Activated CD8-positive, alpha-beta memory T cell treated with anti-CD3 and anti-CD28 coated beads for 1 hour (primary cell): Measurements from ENCODE around the gene SERINC1.
"Not testable (repeated sequence)": the region's sequence is repeated elsewhere in the genome, so short reads cannot be mapped to it uniquely, and the experiment has no call there.

Experiments
- DNase-seq, 2 donors: peaks; one replicate each; pipeline ENCODE4 v3.0.0-alpha.2; 2020; ENCODE audit warnings: low read depth in 1 of 2; ENCODE audit errors: extremely low read depth in 1 of 2

The SERINC1 gene

DNA sequence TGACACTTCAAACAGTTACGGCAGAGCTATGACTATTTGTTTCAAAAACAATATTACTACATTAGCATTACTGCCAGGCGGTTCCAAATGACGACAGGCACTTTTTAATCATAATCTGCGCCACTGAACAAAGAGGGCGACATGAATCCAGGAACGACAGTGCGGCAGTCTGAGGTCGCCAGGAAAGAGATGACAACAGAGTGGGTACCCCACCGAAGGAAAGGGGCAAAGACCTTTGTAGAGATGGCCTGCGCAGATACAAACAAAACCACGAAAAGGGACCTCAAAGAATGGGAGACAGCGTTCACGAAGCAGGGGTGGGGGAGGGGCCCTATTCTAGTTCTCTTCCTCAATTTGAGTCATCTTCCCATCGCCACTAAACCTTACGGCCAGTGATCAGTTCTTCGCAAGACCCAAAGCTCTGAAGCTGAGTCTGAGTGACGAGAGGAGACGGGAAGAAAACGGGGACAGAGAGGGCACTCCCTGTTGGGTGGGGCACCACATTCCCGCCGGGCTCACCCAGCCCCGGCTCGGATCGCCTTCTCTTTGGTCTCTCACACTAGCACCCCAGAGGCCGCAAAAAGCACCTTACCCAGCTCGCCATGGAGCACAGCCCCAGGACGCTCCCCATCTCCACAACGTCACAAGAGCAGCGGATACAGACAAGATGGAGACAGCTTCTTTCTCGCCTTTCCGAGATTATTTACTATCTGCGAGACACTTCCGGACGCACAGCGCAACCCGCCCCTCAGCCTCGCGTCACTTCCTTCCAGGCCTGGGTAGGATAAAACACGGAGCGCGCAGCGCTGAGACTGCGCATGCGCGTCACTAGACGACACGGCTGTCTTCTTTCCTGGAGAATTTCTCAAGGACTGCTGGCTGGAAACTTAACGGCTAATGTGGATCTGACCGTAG, at the start of gene SERINC1:
Gene SERINC1, minus strand, starts transcription at position 701 of the 915 bp plus-strand sequence. Its CDS starts 70 bp downstream, at position 631.
- DNase-seq: peak; percentile 86 to 87

- DNase-seq: no peak
Measured at GRCh38 chr6:122511193-122511924, 39.8 kb upstream of the SERINC1 start.

- not testable (repeated sequence) for DNase-seq
Measured at GRCh38 chr6:122505170-122505569, 33.6 kb upstream of the SERINC1 start.

GRCh38 chr6:122501475-122501874, 29.9 kb upstream of the SERINC1 start:
- no peak for DNase-seq

GRCh38 chr6:122495612-122496011, 24.0 kb upstream of the SERINC1 start:
- no peak for DNase-seq

- DNase-seq: no peak
Measured at GRCh38 chr6:122494665-122495272, 23.2 kb upstream of the SERINC1 start.

GRCh38 chr6:122491919-122492555, 20.4 kb upstream of the SERINC1 start:
- peak; percentile 28 to 35 for DNase-seq

GRCh38 chr6:122490607-122491006, 19.0 kb upstream of the SERINC1 start:
- no peak for DNase-seq

- DNase-seq: no peak
Measured at GRCh38 chr6:122484760-122485159, 13.2 kb upstream of the SERINC1 start.

- DNase-seq: no peak
Measured at GRCh38 chr6:122482750-122483080, 11.1 kb upstream of the SERINC1 start.

DNA sequence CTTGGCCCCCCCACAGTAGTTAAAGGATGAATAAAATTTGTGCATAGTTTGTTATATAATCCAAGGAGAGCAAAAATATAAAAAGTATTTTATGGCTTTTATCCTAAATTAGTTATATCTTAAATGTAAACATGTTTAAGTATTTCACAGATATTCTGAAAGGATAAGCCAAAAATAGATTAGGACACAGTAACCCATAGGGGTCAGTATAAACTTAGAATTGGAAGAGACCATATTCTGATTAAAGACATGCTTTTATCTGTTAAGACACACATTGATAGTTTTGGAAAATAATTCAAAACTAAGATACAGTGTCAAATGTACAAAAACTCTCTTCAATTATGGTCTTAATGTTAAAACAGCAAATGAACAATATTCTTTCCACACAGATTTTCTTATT, 4.5 kb upstream of the SERINC1 start:
- no peak for DNase-seq

- DNase-seq: no peak
Measured at GRCh38 chr6:122472022-122472340, 374 bp upstream of the SERINC1 start.

DNA sequence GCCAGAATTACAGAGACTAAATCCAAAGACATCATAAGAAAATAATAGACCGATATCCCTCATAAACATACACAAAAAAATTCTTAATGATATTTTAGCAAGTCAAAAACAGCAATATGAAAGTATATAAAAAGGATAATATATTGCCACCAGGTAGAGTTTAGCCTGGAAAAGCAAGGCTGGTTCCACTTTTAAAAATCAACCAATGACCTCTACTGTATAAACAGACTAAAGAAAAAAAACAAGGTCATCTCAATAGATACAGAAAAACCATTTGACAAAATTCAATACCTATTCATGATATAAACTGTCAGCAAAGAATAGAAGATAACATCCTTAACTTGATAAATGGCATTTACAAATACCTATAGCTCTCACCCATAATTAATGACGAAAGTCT, 9.7 kb downstream of the SERINC1 start:
- DNase-seq: no peak

GRCh38 chr6:122459865-122460416, 11.7 kb downstream of the SERINC1 start:
- DNase-seq: not testable (repeated sequence)

DNA sequence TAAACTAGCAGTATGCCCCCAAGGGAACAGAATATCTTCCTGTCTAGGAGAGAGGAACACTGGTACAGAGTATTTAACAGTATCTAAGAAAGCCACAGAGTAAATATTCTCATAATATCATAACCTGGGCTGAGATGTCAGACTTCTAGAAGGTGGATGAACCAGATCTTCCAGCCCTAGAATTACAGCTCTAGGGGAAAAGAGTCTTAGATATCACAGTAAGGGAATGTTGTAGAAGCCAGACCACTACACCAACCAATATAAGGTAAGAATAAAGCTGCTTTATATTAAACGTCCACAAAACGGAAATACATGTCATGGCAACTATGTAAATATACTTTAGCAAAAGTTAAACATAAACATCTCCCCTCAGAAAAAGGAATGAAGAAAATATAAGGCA, 12.4 kb downstream of the SERINC1 start:
- no peak for DNase-seq

- DNase-seq: no peak
Measured at GRCh38 chr6:122458087-122458486, 13.5 kb downstream of the SERINC1 start.

- not testable (repeated sequence) for DNase-seq
Measured at GRCh38 chr6:122455116-122455515, 16.5 kb downstream of the SERINC1 start.

- no peak for DNase-seq
Measured at GRCh38 chr6:122454673-122455072, 16.9 kb downstream of the SERINC1 start.

- DNase-seq: no peak
Measured at GRCh38 chr6:122452509-122452908, 19.1 kb downstream of the SERINC1 start.

GRCh38 chr6:122449069-122449468, 22.5 kb downstream of the SERINC1 start:
- DNase-seq: no peak

GRCh38 chr6:122445274-122445673, 26.3 kb downstream of the SERINC1 start:
- DNase-seq: no peak
